ENCODE data around the gene CHRNA5.

CHRNA5 gene

DNA sequence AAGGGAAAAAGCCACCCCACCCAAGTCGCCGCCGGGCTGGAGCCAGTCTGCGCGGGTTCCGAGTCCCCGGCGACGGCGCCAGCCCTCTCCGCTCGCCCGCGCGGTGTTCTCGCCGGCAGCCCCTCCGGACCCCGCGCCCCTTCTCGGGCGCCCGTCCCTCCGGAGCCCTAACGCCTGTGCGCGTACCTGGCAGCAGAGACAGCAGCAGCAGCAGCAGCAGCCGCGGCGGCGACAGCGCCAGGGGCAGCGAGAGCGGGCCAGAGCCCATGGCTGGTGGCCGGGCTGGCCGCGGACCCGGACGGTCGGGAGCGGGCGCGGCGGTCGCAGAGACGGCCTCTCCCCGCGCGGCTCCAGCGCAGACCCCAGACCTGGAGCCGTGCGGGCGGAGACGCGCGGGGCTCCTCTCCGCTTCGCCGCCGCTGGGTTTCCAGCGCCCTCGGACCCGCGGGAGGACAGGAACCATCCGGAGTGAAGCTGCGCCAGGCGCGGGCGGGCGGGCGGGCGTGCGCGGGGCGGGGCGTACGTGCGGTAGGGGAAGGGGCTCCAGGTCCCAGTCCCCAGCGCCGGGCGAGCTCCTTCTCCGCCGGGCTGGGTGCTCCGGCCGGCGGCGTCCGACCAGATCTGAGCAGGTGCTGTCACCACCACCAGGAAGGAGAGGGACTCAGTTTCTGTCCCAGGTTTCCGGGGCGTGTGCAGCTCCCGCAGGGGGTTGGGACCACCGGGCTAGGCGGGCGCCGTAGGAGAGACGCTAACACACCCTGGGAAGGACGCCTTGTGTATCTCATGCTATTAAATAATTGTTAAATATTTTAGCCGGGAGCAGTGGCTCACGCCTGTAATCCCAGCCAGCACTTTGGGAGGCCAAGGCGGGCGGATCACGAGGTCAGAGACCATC is 55.5 kb downstream of the CHRNA5 start, which contains the start of gene CHRNA3:
CHRNA3 (minus strand) TSS at position 470 of the 895 bp plus-strand sequence; CDS start at position 268, 202 bp downstream.
- ATAC-seq, result no peak

DNA sequence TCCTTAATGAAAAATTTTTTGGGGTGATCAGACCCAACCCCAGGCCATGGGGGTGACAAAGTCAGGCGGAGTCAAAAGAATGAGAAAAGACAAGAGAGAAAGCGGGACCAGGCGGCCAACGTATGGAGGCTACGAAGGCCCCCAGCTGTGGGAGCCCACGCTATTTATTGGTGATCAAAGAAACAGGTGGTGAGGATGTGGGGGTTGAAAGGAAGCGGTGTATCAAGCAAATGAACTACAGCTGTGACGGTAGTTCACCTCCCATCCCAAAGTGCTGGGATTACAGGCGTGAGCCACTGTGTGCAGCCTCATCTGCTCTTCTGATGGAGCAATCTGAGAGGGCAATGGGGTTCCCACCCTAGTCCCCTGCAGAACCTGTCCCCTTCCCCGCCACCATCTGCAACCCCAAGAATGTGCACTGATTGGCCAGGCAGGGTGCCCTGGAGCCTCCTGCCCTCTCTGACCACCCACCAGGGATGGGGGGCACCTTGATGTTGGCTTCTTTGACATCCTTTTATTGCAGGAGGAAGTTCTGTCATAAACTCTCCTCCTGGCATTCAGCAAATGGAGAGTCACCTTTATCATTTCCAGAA is 56.6 kb downstream of the CHRNA5 start:
- ATAC-seq, result no peak

DNA sequence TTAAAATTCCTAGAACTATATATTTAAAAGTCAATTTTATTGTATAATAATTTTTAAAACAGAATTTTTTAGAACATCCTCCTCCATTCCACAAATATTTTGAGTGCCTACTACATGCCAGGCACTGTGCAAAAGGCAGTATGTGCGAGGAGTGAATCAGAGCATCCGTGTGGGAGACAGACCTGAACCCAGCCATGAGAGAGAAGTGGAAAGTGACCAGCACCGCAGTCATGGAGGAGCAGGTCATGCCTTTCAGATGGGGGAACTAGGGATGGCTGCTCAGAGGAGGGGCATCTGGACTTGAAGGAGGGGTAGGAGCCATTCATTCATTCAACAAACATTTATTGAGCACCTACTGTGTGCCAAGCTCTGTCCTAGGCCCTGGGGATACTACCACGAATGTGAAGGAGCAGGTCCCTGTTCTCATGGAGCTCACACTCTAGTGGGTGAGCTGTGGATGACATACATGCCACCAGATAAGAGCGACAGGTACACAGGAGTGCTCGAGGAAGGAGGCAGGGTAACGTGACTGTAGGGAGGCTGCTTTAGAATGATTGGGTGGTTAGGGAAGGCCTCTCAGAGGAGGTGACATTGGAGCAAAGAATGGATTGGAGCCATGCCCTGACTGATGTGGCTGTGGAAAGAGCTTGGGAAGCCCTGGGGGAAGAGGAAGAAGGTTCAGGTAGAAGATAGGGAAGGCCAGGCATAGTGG is 58.6 kb downstream of the CHRNA5 start:
- ATAC-seq, result no peak

DNA sequence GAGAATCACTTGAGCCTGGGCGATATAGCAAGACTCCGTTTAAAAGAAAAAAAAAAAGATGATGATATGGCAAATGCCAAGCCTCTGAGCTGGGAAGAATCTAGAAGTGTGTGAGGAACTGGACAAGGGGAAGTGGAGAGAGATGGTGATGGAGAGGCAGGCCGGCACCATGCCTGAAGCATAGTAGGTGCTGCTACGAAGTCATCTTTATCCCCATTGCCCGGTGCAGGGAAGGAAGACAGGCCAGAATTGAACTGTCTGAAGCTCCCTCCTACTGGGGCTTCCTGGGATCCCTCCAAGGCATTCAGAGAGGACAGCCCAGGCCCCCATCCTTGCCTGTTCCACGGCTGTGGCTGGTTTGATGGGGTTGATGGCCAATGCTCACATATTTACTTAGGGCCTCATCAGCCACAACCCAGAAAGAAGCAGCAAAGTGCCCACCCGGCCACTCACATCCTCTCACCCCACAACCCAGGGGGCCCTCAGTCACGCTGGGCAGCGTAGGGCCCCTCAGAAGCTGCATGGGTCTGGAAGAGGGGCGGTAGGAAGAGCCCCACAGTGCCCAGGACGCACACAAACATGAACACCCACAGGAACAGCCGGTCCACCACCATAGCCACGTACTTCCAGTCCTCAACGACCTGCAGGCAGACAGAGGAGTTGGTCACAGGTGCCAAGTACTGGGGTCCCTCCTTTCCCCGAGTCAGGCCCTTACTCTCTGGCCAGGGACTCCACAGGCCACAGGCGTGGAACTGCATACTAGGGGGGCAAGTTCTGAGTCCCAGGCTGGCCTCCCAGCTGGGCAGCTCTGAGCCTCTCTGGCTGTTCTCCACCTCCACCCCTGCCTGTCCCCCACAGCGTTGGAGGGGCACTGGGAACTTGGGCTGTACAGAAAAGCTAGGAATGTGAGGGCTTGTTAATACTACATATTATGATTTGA is 59.6 kb downstream of the CHRNA5 start:
- no peak for ATAC-seq

DNA sequence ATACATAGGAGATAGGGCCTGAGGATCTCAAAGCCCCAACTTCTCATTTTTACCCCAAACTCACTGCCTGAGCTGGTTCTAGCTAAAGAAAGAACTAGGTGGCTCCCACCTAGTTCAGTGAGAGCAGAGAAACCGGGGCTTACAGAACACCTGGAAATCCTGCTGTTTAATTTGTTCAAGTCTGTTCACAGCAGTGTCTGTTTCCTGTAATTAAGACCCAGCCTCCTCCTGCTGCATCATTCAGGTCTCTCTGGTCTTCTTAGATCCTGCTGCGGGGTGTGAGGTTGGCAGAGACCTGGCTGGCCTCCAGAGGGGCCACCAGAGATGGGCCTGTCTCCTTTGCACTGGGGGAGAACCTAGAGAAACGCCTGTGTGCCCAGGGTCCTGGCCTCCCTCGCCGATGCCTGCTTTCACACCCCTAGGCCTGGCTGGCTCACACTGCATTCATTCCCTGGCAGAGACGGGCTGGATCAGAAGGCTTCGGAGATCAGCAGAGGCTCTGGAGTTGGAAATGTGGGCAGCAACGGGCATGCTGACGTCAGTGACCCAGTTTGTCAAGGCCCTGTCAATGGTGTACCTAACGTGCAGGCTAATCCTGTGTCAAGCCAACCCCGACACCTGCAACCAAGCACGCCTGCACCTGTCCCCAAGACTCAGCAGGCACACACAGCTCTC is 60.4 kb downstream of the CHRNA5 start:
- no peak for ATAC-seq

DNA sequence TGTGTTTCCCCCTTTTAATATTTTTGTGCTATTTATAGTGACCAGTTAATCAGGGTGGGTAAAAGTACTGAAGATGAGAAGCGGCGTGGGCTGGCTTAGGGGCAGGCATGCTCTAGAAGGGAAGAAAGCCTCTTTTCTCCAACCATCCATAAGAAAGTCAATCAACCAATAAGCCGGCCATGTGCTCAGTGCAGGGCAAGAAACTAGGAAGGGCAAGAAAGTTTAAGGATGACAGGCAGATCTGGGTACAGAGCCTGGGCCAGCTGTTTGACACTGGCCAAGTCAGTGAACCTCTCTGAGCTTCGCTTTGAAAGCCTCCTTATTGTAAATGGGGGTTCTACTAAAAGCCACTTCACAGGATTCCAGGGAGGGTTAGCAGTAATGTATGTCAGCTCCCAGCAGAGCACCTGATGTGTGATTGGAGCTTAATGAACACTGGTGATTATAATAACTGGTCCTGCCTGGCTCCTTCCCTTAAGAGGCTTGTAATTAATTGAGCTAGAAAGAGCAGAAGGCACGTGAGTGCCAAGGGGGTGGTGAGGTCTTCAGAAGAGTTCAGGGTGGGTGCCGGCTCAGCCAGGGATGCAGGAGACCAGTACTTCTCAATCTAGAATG is 61.2 kb downstream of the CHRNA5 start:
- no peak for ATAC-seq

DNA sequence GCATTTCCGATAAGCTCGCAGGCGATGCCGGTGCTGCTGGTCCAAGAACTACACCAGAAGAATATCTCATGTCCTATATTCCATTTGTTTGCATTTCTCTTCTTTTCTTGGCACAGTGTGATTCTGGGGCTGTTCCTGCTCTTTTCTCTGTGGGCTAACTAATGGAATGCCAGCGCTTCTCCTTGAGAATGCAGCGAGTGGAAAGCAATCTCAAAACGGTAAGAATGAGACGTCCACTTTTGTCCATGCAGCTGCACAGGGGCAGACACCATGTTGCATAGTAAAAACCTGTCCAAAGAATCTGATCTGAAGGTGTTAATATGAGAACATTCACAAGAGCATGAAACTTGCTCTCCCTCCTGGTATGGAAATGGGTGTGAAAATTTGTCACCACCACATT is 62.0 kb downstream of the CHRNA5 start:
- no peak for ATAC-seq

DNA sequence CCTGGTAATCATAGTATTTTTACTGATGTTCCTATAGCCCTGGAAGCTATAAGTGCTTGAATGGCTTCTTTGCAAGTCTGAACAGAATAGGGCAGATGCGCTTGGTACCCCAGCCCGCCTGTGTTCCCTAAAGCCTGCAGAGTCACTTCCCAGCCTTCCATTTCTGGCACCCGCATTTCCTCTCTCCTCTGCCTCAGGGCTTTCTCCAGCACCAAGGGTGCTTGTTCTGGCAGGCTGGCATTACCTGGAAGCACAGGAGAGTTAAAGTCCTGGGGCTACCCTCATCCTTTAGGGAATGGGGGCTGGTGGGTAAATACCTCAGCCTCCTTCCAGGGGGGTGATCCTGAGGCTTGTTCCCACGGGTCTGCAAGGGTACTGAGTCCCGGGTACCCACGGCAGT is 62.9 kb downstream of the CHRNA5 start:
- ATAC-seq, result no peak

DNA sequence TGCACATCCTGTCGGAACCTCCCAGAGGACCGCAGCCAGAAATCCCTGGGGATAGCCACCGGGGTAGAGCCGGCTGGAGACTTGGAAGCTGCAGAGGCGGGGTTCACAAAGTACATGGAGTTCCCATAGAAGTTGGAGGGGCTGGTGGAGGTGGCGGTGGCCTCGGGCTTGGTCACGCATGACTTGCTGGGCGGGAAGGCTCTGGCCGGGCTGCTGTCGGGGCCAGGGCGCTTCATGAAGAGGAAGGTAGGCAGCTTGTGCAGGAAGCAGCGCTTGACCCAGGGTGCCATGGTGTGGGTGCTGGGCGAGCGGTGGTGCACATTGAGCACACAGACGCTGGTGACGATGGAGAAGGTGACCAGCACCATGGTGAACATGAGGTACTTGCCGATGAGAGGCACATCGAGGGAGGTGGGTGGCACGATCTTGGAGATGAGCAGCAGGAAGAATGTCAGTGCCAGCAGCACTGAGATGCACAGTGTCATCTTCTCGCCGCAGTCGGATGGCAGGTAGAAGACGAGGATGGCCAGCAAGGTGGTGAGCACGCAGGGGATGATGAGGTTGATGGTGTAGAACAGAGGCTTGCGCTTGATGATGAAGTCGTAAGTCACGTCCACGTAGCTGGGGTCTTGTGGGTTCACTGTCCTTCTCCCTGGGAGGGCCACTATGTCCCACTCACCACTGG is 63.9 kb downstream of the CHRNA5 start:
- no peak for ATAC-seq

DNA sequence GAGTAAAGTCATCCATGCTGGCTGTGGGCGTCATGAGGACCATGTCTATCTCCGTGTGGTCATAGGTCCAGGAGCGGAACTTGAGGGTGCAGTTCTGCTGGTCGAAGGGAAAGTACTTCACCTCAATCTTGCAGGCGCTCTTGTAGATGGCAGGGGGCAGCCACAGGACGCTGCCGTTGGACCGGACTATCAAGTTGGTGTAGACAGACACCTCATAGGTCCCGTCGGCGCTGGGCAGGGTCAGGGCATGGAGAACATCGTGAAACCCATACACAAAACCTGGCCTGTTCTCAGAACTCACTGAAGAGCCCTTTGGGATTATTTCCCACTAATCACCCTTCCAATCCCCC is 64.4 kb downstream of the CHRNA5 start:
- ATAC-seq, result no peak

DNA sequence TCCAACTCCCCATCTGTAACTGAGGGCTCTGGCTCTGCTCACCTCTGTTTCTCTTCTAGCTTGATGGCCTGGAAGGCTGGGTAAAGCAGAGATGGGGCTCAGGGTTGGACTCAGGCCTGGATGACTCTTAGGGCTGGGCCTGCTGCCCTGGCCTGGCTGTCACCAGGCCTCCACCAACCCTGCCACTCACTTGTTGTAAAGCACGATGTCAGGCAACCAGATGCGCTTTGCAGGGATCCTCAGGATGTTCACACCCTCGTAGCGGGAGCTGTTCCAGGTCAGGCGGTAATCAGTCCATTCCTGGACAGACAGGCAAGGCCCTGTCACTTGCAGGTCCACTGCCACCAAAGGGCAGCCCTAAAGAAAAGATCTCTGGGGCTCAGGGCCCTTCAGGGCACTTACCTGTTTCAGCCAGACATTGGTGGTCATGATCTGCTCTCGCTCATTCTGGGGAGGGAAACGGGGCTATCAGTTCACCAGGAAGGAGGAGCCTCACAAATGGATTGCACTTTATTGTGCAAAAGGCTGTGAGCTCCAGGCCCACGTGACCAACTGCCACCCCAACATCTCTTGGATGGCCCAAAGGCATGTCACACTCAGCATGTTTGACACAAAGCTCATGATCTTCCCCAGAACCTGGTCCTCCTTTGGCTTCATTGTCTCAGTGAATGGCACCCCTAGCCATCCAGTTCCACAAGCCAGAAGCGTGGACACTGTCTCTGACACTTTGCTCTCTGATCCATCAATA is 65.7 kb downstream of the CHRNA5 start:
- ATAC-seq, result no peak

DNA sequence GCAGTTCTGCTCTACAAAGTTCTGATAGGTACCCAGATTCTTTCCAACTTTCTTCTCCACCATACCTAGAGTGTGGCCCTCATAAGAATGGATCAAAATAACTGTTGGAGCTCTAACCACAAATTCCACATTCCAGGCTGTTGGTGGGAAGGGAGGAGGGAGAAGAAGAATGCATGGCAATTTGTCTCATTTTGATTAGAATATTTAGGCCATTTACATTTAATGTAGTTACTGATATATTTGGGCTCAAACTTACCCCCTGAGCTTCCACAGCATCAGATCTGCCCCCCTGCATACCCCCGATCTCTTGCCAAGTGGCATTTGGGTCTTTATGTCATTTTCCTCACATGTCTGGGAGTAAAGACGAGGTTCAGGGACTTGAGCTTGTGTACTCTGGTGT is 68.0 kb downstream of the CHRNA5 start:
- ATAC-seq, result no peak

DNA sequence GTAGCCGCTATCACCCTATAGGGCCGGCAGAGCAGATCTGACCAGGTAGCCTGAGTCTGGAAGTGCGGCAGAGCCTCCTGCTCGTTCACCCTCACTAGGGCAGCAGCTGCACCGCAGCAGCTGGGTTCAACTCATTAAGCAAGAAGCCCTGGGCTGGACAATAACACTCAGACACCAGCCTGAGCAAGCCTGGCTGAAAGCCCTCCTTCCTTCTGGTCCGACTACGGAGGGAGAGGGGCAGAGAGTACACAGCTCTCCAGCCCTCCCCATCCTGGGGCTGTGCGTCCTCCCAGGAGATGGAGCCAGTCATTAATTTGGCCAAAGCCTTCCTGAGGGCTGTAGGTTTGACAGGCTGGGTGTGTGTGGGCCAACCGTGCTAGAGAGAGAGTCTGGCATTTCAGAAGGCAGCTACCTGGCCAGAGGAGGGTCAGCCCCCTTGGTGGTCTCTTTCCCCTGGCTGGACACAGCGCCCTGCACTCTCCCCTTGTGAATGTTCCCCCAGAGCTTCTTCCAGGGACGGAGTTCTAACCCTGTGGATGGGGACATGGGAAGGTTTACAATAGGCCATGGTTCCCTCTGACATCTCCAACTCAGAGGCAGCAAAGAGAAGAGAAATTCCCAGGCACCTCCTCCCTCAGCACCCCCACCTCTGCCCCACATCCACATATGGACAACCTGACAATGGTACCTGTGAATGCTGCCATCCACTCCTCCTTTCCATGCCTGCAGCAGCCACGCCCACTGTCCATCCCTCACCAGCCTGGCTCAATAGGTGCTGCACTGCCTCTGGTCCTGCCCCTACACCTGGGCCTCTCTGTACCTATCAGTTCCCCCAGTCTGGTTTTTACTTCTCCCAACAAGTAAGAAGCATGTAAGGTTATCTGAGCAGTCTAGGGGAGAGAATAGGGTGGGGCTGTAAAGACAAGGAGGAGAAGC is 69.2 kb downstream of the CHRNA5 start:
- ATAC-seq, result no peak

DNA sequence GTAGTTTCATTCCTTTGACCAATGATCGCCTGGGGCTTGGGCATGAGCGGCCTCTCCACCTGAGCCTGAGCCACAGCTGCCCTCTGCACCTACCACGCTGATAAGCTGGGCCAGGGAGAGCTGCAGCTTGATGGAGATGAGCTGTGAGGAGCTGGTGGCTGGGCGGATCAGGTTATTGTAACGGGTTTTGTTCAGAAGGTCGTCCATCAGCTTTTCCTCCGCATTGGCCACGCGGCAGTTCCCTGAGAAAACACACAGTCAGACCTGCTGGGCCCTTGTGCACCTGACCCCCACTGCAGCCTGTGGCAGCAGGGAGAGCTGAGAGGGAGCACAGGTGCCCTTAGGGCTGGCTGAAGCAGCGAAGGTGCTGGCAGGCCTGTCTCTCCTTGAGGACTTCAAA is 70.0 kb downstream of the CHRNA5 start:
- ATAC-seq, result no peak

DNA sequence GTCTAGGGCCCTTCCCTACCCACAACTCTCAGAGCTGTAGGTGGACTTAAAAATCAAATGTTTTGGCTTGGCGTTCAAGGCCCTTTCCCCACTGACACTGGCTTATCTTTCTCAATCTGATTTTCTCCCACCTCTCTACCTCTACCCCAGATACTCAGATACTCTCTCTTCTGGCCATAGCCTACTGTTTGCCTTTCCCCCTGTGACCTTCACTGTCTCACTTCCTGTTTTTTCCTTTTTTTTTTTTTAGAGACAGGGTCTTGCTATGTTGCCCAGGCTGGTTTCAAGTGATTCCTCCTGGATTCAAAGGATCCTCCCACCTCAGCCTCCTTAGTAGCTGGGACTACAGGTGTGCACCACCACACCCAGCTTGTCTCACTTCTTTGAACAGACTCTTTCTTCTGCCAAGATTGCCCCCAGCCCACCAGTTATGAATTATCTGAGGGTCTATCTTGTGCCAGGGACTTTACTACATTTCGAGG is 71.1 kb downstream of the CHRNA5 start:
- ATAC-seq, result no peak

DNA sequence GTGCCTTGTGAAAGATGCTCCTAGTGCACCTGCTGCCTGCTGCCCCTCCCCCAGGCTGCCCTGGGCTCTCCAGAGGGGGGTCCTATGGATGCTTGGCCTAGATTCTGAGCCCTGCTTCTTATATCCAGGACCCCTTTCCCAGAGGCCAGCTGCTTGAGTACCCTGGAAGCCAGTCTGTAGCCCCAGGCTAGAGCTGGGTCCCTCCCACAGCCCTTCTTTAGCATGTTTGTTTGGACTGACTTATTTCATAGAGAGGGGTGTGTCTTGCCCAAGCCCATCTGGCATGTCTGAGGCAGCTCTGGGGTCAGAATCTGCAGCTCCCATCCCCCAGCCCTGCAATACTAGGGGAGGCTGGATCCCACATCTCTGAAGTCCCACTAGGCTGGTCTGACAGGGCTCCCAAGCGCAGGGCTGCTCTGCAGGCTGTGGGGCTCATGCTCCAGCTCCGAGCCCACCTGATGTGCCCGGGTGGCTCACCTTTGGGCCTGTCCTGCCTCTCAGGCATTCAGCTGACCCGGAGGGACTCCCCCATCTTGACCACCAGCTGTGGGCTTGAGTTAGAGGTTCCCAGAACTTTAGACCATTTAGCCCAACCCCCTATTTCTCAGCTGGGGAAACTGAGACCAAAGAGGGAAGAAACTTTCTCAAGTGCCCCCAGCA is 72.6 kb downstream of the CHRNA5 start:
- ATAC-seq, result no peak

DNA sequence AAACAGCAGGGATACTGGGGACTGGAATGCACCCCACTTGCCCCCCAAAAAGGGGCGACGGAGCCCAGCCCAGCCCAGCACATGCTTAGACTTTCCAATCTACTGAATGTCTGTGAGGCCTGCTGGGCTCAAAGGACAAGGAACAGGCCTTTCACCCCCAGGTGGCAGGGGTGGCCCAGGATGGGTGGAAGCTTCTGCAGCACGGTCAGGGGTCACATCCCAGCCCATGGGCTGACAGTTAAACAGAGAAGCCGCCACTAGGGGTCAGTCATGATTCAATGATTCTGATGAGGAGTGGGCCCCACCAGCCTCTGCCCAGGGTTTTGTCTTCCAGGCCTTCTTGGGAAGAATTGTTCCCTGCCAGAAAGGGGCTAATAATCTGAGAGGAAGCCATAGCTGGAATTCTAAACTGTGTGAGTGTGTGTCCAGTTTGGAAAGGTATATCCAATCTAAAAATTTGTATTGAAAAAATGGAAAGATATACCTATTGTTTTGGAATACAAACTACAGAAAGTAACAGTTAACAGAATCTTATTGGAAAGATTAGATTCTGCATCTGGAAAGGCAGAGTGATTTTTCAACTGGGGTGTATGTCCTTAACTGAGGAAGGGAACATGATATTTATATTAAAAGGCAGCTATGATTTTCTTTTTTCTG is 73.5 kb downstream of the CHRNA5 start:
- peak; percentile 53 to 57 for ATAC-seq

Data from activated CD4-positive, CD25-positive, alpha-beta regulatory T cell treated with anti-CD3 and anti-CD28 coated beads, Interleukin-2, amount 50 U/mL, for 24 hours (primary cell).